ENCODE results near the gene CD46. TPM values are rescaled to one million over a fixed set of nuclear protein-coding genes. Genes with fewer than 3 reads are reported as not detected.

The CD46 gene
- total and polyA plus RNA-seq, 10 of the 15 experiments (the other 5 are each of a cell fraction or from before 2014, with no cell fraction given): 61.1 to 198 (median 81.4) TPM

DNA sequence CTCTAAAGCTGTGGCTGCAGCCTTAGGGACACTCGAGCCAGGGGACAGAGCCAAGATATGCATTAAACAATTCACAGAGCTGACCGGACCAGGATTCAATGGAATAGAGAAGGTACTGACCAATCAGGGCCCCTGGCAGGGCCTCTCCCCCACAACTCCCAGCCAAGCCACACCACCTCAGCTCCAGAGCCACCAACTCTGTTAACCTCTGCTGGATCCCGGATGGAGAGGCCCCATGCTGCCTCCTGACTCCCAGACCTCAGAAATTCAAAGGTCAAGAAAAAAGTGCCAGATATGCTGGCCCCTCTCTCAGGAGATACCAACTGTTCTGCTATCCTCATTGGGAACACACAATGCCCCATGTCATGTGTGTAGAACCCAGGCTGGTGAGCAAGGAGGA is 62.1 kb downstream of the CD46 start:
- Histone ChIP-seq H3K4me1 (ENCODE audit: control insufficient read depth, insufficient read depth, low read length) (peaks cover 10% of the 10 kb centered on the region; the same call in 1 of the 2 replicates), H2AFZ (ENCODE audit: control insufficient read depth, low read depth, low read length) (no peak overlapping the region), H3K4me2 (ENCODE audit: control insufficient read depth, insufficient read depth) (no peak overlapping the region), H3K79me2 (ENCODE audit: control insufficient read depth, insufficient read depth, low read length) (peaks cover 40% of the 10 kb centered on the region), H3K9ac (ENCODE audit: control insufficient read depth, insufficient read depth, low read length) (no peak overlapping the region), H3K36me3 (ENCODE audit: control insufficient read depth in 2 of 2, insufficient read depth in 2 of 2, low read length in 1 of 2) (peaks cover 38 to 50% of the 10 kb centered on the region in 2 experiments), H3K27ac (ENCODE audit: control insufficient read depth, insufficient read depth) (no peak overlapping the region), H4K20me1 (ENCODE audit: control insufficient read depth, insufficient read depth) (peaks cover 6% of the 10 kb centered on the region; the same call in 1 of the 2 replicates), H3K9me3 (replicated peaks; ENCODE audit: control insufficient read depth, insufficient read depth, low read length) (no peaks in the 10 kb centered on the region), H3K27me3 (replicated peaks in 1 of 2; ENCODE audit: control insufficient read depth in 2 of 2, insufficient read depth in 2 of 2, low read length in 1 of 2) (no peaks in the 10 kb centered on the region), H3K4me3 (no peak overlapping the region)
- ATAC-seq (no peak), FAIRE-seq (no peak), DNase-seq (ENCODE audit: low read depth, low spot score) (no peak)
- 95% methylated on average over 3 of the region's 3 CpGs for WGBS (ENCODE audit: insufficient coverage, insufficient replicate concordance, low lambda C conversion rate, missing lambda C conversion rate)
- SMC1A ChIA-PET (ENCODE audit: uncharacterized antibody, unreplicated experiment): interaction anchor here (1.0 to 4.3 kb wide), 3 partner anchors 10 to 55 kb away, joined by 3 to 19 read pairs (median 4); no protein-coding TSS in a partner anchor
- in situ Hi-C loops (cut with MboI): no loop called here
- CTCF ChIA-PET: interaction anchor here (0.8 to 1.6 kb wide), 3 partner anchors 9 to 71 kb away, joined by 3 to 6 read pairs (median 3); no protein-coding TSS in a partner anchor
- POLR2A ChIA-PET: interaction anchor here (1.1 kb wide), 1 partner anchor 8 kb away, joined by 3 read pairs; no protein-coding TSS in a partner anchor
- BruUV-seq (replicated peaks): no TSS peak
- no peak for TF ChIP-seq ZBED1 (IDR thresholded peaks at IDR 0.05; ENCODE audit: borderline replicate concordance)
- TF ChIP-seq ZNF622 (IDR thresholded peaks at IDR 0.05): no peak
- TF ChIP-seq GABPA (IDR thresholded peaks at IDR 0.05; ENCODE audit: low read depth): no peak
- TF ChIP-seq RFX5 (IDR thresholded peaks at IDR 0.05; ENCODE audit: low read depth, low read length): no peak
- no peak for TF ChIP-seq STAT1 (conservative IDR thresholded peaks at IDR 0.05)
- no peak for TF ChIP-seq CHD1 (IDR thresholded peaks at IDR 0.05; ENCODE audit: low read depth, low read length)
- TF ChIP-seq, protein P1, sequence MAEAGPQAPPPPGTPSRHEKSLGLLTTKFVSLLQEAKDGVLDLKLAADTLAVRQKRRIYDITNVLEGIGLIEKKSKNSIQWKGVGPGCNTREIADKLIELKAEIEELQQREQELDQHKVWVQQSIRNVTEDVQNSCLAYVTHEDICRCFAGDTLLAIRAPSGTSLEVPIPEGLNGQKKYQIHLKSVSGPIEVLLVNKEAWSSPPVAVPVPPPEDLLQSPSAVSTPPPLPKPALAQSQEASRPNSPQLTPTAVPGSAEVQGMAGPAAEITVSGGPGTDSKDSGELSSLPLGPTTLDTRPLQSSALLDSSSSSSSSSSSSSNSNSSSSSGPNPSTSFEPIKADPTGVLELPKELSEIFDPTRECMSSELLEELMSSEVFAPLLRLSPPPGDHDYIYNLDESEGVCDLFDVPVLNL (IDR thresholded peaks at IDR 0.05; ENCODE audit: low read depth, low read length): no peak
- no peak for TF ChIP-seq SRF (IDR thresholded peaks at IDR 0.05; ENCODE audit: low read depth in 2 of 2, low read length in 2 of 2)
- TF ChIP-seq KAT2A (conservative IDR thresholded peaks at IDR 0.05; ENCODE audit: control insufficient read depth, low read depth, low read length): no peak
- intact Hi-C loops (cut with micrococcal nuclease; ENCODE audit: unreplicated experiment): no loop called here
- RAD21 ChIA-PET (ENCODE audit: unreplicated experiment): interaction anchor here (0.6 to 0.9 kb wide), 2 partner anchors 9 to 16 kb away, joined by 3 read pairs; no protein-coding TSS in a partner anchor
